Testis (tissue), 2 donors: ENCODE data around the gene SLC39A3.

Experiments
- POLR2A ChIP-seq: fragments of 450-650 bp; IDR thresholded peaks from one replicate; pipeline ENCODE4 v1.6.1; 2017; ENCODE audit warnings: antibody characterized with exemption, mild to moderate bottlenecking, moderate library complexity
- TF ChIP-seq, protein P1 (sequence below), 3 experiments: fragments of 450-650 bp in 2 of 3; fragments of 200-600 bp in 1 of 3; sonication (generic) in 1 of 3; IDR thresholded peaks; one replicate each; pipeline ENCODE4 v1.5.1; 2016 to 2019; ENCODE audit warnings: antibody characterized with exemption in 3 of 3, mild to moderate bottlenecking in 2 of 3, moderate library complexity in 1 of 3

- TF ChIP-seq POLR2A = no peak
- TF ChIP-seq, protein P1, sequence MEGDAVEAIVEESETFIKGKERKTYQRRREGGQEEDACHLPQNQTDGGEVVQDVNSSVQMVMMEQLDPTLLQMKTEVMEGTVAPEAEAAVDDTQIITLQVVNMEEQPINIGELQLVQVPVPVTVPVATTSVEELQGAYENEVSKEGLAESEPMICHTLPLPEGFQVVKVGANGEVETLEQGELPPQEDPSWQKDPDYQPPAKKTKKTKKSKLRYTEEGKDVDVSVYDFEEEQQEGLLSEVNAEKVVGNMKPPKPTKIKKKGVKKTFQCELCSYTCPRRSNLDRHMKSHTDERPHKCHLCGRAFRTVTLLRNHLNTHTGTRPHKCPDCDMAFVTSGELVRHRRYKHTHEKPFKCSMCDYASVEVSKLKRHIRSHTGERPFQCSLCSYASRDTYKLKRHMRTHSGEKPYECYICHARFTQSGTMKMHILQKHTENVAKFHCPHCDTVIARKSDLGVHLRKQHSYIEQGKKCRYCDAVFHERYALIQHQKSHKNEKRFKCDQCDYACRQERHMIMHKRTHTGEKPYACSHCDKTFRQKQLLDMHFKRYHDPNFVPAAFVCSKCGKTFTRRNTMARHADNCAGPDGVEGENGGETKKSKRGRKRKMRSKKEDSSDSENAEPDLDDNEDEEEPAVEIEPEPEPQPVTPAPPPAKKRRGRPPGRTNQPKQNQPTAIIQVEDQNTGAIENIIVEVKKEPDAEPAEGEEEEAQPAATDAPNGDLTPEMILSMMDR (IDR thresholded peaks at IDR 0.05) = no peak
Measured at GRCh38 chr19:2774953-2775555, 35.2 kb upstream of the SLC39A3 start.
